HK-2 (cell line): ENCODE data around the gene TNFRSF17.
"Not testable (repeated sequence)": the region's sequence is repeated elsewhere in the genome, so short reads cannot be mapped to it uniquely, and the experiment has no call there.

Source experiments
- DNase-seq: peaks from one replicate; pipeline ENCODE4 v3.0.0-alpha.2; 2018; ENCODE audit not compliant: unreplicated experiment

The TNFRSF17 gene

GRCh38 chr16:11970292-11970691 lies 5.3 kb downstream of the TNFRSF17 start:
- not testable (repeated sequence) for DNase-seq

- DNase-seq = no peak
Measured at GRCh38 chr16:11972128-11972527, 7.1 kb downstream of the TNFRSF17 start.

GRCh38 chr16:11973070-11973469 lies 8.1 kb downstream of the TNFRSF17 start:
- no peak for DNase-seq

- no peak for DNase-seq
Measured at GRCh38 chr16:11976850-11977375, 11.9 kb downstream of the TNFRSF17 start.

GRCh38 chr16:11977376-11978041 lies 12.5 kb downstream of the TNFRSF17 start:
- peak; percentile 13 for DNase-seq

- no peak for DNase-seq
Measured at GRCh38 chr16:11978080-11978479, 13.1 kb downstream of the TNFRSF17 start.

GRCh38 chr16:11979013-11979672 lies 14.1 kb downstream of the TNFRSF17 start:
- no peak for DNase-seq

- no peak for DNase-seq
Measured at GRCh38 chr16:11980136-11980844, 15.3 kb downstream of the TNFRSF17 start.

GRCh38 chr16:11985250-11985649 lies 20.2 kb downstream of the TNFRSF17 start:
- DNase-seq = no peak

- DNase-seq = no peak
Measured at GRCh38 chr16:11986521-11987057, 21.6 kb downstream of the TNFRSF17 start.

- DNase-seq = no peak
Measured at GRCh38 chr16:11988258-11988978, 23.4 kb downstream of the TNFRSF17 start.

GRCh38 chr16:11990702-11991390 lies 25.8 kb downstream of the TNFRSF17 start:
- peak; percentile 64 for DNase-seq

- DNase-seq = no peak
Measured at GRCh38 chr16:11992008-11992584, 27.1 kb downstream of the TNFRSF17 start.

- no peak for DNase-seq
Measured at GRCh38 chr16:11992586-11993524, 27.8 kb downstream of the TNFRSF17 start.

- peak; percentile 42 for DNase-seq
Measured at GRCh38 chr16:11994143-11995119, 29.4 kb downstream of the TNFRSF17 start.

- no peak for DNase-seq
Measured at GRCh38 chr16:11996433-11997330, 31.7 kb downstream of the TNFRSF17 start.

- DNase-seq = no peak
Measured at GRCh38 chr16:12000032-12000431, 35.0 kb downstream of the TNFRSF17 start.
